Thyroid gland (tissue), 4 donors: ENCODE data around the gene CFAP410. TPM values are rescaled to one million over a fixed set of nuclear protein-coding genes. Genes with fewer than 3 reads are reported as not detected.

ENCODE experiments used
- DNase-seq, 2 donors: peaks; one replicate each; pipeline ENCODE4 v3.0.0-alpha.2; 2019
- H3K27ac ChIP-seq, 3 donors: fragments of 200-600 bp; sonication (generic); 1 replicate in 2 of 3; 2 replicates in 1 of 3; pipeline ENCODE4 v1.5.1; 2016 to 2019; ENCODE audit warnings: mild to moderate bottlenecking in 1 of 3, moderate library complexity in 1 of 3
- H3K27me3 ChIP-seq: fragments of 200-600 bp; sonication (generic); one replicate; pipeline ENCODE4 v1.5.1; 2019
- H3K36me3 ChIP-seq, 2 donors: fragments of 200-600 bp; sonication (generic); one replicate each; pipeline ENCODE4 v1.5.1; 2016 to 2019
- H3K4me1 ChIP-seq, 2 donors: fragments of 200-600 bp; sonication (generic); one replicate each; pipeline ENCODE4 v1.5.1; 2017 to 2019
- H3K4me3 ChIP-seq, 3 donors: fragments of 200-600 bp; sonication (generic); replicated peaks in 1 of 3; 1 replicate in 2 of 3; 2 replicates in 1 of 3; pipeline ENCODE4 v1.5.1; 2016; ENCODE audit warnings: mild to moderate bottlenecking in 1 of 3
- H3K9me3 ChIP-seq: fragments of 200-600 bp; sonication (generic); one replicate; pipeline ENCODE4 v1.5.1; 2017
- POLR2A ChIP-seq, 2 donors: fragments of 450-650 bp; IDR thresholded peaks; one replicate each; pipeline ENCODE4 v1.6.1; 2017; ENCODE audit warnings: antibody characterized with exemption in 2 of 2, mild to moderate bottlenecking in 2 of 2, moderate library complexity in 1 of 2
- WGBS, 2 donors: methylation state at CpG; one replicate each; pipeline ENCODE4 v1.1.5; 2017; 5-methylcytosine and 5-hydroxymethylcytosine counted together
- intact Hi-C: fragments of 100-400 bp; cut with DNase I; formaldehyde crosslinking; loops from one replicate; pipeline ENCODE4 v1.15.1; 2023
- total RNA-seq, 4 donors: library from RNA; depleted of rRNA; stranded (reverse); fragments of >200 nt; gene quantifications; one replicate each; pipeline ENCODE4 v1.2.3, GENCODE V29; 2016
- TF ChIP-seq, protein P1 (sequence below), 6 experiments: fragments of 200-600 bp in 3 of 6; fragments of 450-650 bp in 3 of 6; sonication (generic) in 3 of 6; IDR thresholded peaks; one replicate each; pipeline ENCODE4 v1.5.1; 2016 to 2019; ENCODE audit warnings: antibody characterized with exemption in 6 of 6, mild to moderate bottlenecking in 2 of 6, inconsistent platforms in 1 of 6, moderate library complexity in 1 of 6

The CFAP410 gene
- total RNA-seq, 4 donors from 2014 or later, result 55.2 to 93.4 (median 64.1) TPM

DNA sequence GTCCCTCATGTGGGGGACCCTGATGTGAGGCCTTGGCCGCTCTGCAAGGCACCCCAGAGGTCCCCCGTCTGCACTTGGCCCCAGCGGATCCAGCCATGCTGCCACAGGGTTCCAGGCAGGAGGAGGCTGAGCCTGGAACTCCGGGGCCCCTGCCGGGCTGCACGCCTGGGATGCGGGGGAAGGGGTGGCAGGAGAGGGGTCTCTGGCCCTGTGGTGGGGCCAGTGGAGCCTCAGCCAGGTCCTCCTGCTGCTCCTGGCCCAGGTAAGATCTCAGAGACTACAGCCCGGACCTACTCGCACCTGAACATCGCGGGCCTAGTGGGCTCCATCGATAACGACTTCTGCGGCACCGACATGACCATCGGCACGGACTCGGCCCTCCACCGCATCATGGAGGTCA, 26.5 kb downstream of the CFAP410 start:
- H3K9me3 ChIP-seq, result no peaks in the 10 kb centered on the region
- TF ChIP-seq POLR2A (IDR thresholded peaks at IDR 0.05), result no peak
- TF ChIP-seq, protein P1, sequence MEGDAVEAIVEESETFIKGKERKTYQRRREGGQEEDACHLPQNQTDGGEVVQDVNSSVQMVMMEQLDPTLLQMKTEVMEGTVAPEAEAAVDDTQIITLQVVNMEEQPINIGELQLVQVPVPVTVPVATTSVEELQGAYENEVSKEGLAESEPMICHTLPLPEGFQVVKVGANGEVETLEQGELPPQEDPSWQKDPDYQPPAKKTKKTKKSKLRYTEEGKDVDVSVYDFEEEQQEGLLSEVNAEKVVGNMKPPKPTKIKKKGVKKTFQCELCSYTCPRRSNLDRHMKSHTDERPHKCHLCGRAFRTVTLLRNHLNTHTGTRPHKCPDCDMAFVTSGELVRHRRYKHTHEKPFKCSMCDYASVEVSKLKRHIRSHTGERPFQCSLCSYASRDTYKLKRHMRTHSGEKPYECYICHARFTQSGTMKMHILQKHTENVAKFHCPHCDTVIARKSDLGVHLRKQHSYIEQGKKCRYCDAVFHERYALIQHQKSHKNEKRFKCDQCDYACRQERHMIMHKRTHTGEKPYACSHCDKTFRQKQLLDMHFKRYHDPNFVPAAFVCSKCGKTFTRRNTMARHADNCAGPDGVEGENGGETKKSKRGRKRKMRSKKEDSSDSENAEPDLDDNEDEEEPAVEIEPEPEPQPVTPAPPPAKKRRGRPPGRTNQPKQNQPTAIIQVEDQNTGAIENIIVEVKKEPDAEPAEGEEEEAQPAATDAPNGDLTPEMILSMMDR (IDR thresholded peaks at IDR 0.05), result no peak
- no peaks in the 10 kb centered on the region for H3K27me3 ChIP-seq
- peaks cover 28 to 30% of the 10 kb centered on the region in 2 donors for H3K36me3 ChIP-seq
- no peaks in the 10 kb centered on the region for H3K4me1 ChIP-seq
- DNase-seq, result no peak
- 99% methylated on average over 16 of the region's 19 CpGs; no CpG with 5 or more reads in 1 of the 2 donors for WGBS, 2 donors
- intact Hi-C loops, result no loop called here
- H3K4me3 ChIP-seq, result no peak overlapping the region
- no peak overlapping the region for H3K27ac ChIP-seq

DNA sequence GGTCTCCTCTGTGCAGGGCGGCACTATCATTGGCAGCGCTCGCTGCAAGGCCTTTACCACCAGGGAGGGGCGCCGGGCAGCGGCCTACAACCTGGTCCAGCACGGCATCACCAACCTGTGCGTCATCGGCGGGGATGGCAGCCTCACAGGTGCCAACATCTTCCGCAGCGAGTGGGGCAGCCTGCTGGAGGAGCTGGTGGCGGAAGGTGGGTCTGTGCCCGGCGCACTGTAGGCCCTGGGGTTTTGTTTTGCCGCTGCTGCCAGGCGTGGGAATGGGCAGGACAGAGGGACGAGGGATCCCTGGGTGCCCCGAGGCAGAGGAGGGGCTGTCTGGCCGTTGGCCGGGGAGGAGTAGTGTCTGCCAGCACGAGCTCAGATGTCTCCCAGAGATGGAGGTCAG, 27.1 kb downstream of the CFAP410 start:
- H3K9me3 ChIP-seq, result no peaks in the 10 kb centered on the region
- H3K36me3 ChIP-seq, result peaks cover 24 to 30% of the 10 kb centered on the region in 2 donors
- intact Hi-C loops, result no loop called here
- no peak overlapping the region for H3K4me3 ChIP-seq
- TF ChIP-seq, protein P1 (IDR thresholded peaks at IDR 0.05), result no peak
- no peak for TF ChIP-seq POLR2A (IDR thresholded peaks at IDR 0.05)
- H3K27me3 ChIP-seq, result no peaks in the 10 kb centered on the region
- H3K4me1 ChIP-seq, result no peaks in the 10 kb centered on the region
- DNase-seq, result no peak
- H3K27ac ChIP-seq, result no peak overlapping the region
- 97% methylated on average over 10 to 19 of the region's 22 CpGs for WGBS, 2 donors

DNA sequence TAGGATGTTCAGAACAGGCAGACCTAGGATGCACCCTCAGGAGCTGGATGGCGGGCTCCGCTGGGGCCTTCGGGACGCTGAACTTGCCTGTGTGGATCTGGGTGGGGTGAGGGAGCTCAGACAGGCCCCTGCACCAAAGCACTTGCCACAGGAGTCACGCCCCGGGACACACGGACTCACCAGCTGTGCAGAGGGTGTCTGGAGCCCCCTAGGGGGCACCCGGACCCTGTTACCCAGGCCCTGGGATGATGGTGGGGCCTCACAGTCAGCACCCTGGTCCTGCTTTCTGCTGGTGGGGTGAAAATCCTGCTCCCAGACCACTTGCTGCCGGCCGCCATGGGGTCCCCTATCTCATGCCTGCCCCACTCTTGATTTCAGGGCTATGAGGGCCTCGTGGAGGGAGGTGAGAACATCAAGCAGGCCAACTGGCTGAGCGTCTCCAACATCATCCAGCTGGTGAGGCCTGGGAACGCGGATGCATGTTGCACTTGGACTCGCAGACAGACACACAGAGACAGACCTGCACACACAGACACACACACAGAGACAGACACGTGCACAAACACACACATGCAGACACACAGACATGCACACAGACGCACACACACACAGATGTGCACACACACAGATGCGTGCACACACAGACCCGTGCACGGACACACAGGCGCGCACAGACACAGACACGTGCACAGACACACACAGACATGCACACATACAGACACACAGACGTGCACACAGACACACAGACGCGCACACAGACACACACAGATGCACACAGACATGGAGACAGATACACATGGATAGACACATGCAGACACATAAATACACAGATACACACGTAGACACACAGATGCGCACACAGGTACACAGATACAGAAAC, 28.3 kb downstream of the CFAP410 start:
- no peak for DNase-seq
- intact Hi-C loops, result no loop called here
- WGBS, 2 donors, result 92 to 96% methylated on average over 15 to 18 of the region's 28 CpGs

DNA sequence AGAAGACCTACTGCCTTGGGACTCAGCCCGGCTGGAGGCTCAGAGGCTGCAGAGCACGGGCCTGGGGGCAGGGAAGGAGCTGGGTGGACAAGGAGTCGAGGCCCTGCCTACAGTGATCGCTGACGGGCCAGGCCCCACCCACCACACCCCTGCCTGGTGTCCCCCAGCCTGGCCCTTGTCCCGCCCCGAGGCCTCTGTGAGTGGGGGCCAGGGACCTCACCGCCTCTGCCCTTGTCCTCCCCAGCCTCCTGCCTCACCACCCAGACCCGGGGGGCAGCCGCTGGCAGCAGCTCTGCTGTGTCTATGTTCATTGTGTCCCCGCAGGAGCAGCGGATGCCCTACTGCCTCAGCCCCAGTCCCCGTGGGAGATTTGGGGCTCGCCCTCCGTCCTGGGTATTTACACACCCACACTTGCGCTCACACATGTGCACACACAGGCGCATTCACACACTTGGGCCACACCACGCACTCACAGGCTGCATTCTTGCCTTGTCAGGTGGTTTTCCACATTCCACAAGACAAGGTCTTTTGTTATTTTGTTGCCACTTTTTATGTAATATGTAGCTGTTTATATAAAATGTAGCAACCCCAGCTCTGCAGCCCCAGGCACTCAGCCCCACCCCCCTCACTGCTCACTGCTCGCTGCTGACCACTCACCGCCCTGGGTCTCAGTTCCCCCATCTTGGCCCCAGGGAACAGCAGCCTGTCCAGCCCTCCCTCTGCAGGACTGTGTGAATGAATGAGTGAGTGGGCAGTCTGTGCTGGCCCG, 32.1 kb downstream of the CFAP410 start:
- WGBS, 2 donors, result 83 to 85% methylated on average over 13 to 18 of the region's 21 CpGs
- Histone ChIP-seq H3K27ac (no peak overlapping the region), H3K9me3 (no peaks in the 10 kb centered on the region), H3K27me3 (no peaks in the 10 kb centered on the region), H3K4me3 (no peak overlapping the region), H3K36me3 (peaks cover 6 to 10% of the 10 kb centered on the region in 2 donors), H3K4me1 (peaks cover 0 to 24% of the 10 kb centered on the region in 2 donors)
- intact Hi-C loops, result no loop called here
- no peak for TF ChIP-seq POLR2A (IDR thresholded peaks at IDR 0.05)
- TF ChIP-seq, protein P1 (IDR thresholded peaks at IDR 0.05), result no peak
- DNase-seq, result no peak

More for the DNA sequence above, 28.3 kb downstream of the CFAP410 start:
- Histone ChIP-seq H3K36me3 (peaks cover 21 to 30% of the 10 kb centered on the region in 2 donors), H3K4me1 (no peaks in the 10 kb centered on the region), H3K27me3 (no peaks in the 10 kb centered on the region), H3K27ac (no peak overlapping the region), H3K4me3 (no peak overlapping the region), H3K9me3 (no peaks in the 10 kb centered on the region)
- no peak for TF ChIP-seq POLR2A (IDR thresholded peaks at IDR 0.05)
- TF ChIP-seq, protein P1 (IDR thresholded peaks at IDR 0.05), result no peak
